CD14-positive monocyte (primary cell): ENCODE data around the gene CD6. TPM values are rescaled to one million over a fixed set of nuclear protein-coding genes. Genes with fewer than 3 reads are reported as not detected.

Source experiments
- DNase-seq, 3 donors: peaks; one replicate each; pipeline ENCODE4 v3.0.0-alpha.2; 2011 to 2022
- H2AFZ ChIP-seq: 2 replicates; pipeline ENCODE4 v1.6.0; 2012; ENCODE audit warnings: mild to moderate bottlenecking, low read depth, low read length, inconsistent platforms; ENCODE audit not compliant: insufficient read depth, poor library complexity, severe bottlenecking
- H3K27ac ChIP-seq, 2 donors: 1 replicate in 1 of 2; 2 replicates in 1 of 2; pipeline ENCODE4 v1.5.1; 2012 to 2013; ENCODE audit warnings: low read length in 2 of 2, control low read depth in 1 of 2, inconsistent platforms in 1 of 2, low read depth in 1 of 2, mild to moderate bottlenecking in 1 of 2
- H3K27me3 ChIP-seq, 2 donors: one replicate each; pipeline versions ENCODE4 v1.6.0 to v1.6.1; 2011 to 2013; ENCODE audit warnings: low read length in 2 of 2; ENCODE audit not compliant: control insufficient read depth in 2 of 2, insufficient read depth in 2 of 2
- H3K36me3 ChIP-seq, 2 donors: replicated peaks in 1 of 2; 1 replicate in 1 of 2; 2 replicates in 1 of 2; pipeline versions ENCODE4 v1.5.1 to v1.6.1; 2012 to 2013; ENCODE audit warnings: low read length in 2 of 2, control low read depth in 1 of 2, inconsistent platforms in 1 of 2, mild to moderate bottlenecking in 1 of 2; ENCODE audit not compliant: insufficient read depth in 2 of 2, control insufficient read depth in 1 of 2
- H3K4me1 ChIP-seq, 2 donors: 1 replicate in 1 of 2; 2 replicates in 1 of 2; pipeline versions ENCODE4 v1.5.1 to v1.6.1; 2012 to 2013; ENCODE audit warnings: low read length in 2 of 2, control low read depth in 1 of 2, inconsistent platforms in 1 of 2, mild to moderate bottlenecking in 1 of 2, moderate library complexity in 1 of 2; ENCODE audit not compliant: insufficient read depth in 2 of 2, control insufficient read depth in 1 of 2
- H3K4me2 ChIP-seq: replicated peaks from 2 replicates; pipeline ENCODE3; 2012; ENCODE audit warnings: low read length, moderate library complexity, mild to moderate bottlenecking; ENCODE audit not compliant: poor library complexity, severe bottlenecking; ENCODE audit errors: extremely low read depth
- H3K4me3 ChIP-seq, 3 experiments: fragments of 200-600 bp in 1 of 3; sonication (generic) in 1 of 3; replicated peaks in 1 of 3; 1 replicate in 2 of 3; 2 replicates in 1 of 3; pipeline ENCODE4 v1.5.1; 2011 to 2013; ENCODE audit warnings: low read length in 3 of 3, mild to moderate bottlenecking in 3 of 3, control low read depth in 2 of 3, low read depth in 2 of 3, inconsistent platforms in 1 of 3, moderate library complexity in 1 of 3
- H3K79me2 ChIP-seq: 2 replicates; pipeline ENCODE4 v1.6.0; 2012; ENCODE audit warnings: mild to moderate bottlenecking, control low read depth, inconsistent platforms, low read length, moderate library complexity; ENCODE audit not compliant: insufficient read depth
- H3K9ac ChIP-seq: 2 replicates; pipeline ENCODE4 v1.6.0; 2017; ENCODE audit warnings: low read length, mild to moderate bottlenecking; ENCODE audit not compliant: insufficient read depth, poor library complexity, severe bottlenecking
- H3K9me3 ChIP-seq, 2 donors: replicated peaks in 1 of 2; 1 replicate in 1 of 2; 2 replicates in 1 of 2; pipeline versions ENCODE4 v1.5.1 to v1.6.1; 2012 to 2013; ENCODE audit warnings: low read length in 2 of 2, control low read depth in 1 of 2; ENCODE audit not compliant: control insufficient read depth in 1 of 2, insufficient read depth in 1 of 2
- H4K20me1 ChIP-seq: 2 replicates; pipeline ENCODE4 v1.6.0; 2012; ENCODE audit warnings: mild to moderate bottlenecking, low read length, control low read depth, moderate library complexity; ENCODE audit not compliant: insufficient read depth
- H3K27ac Mint-ChIP-seq, 7 donors: one replicate each; pipeline ENCODE4 v1.8.0; 2020; ENCODE audit warnings: mild to moderate bottlenecking in 7 of 7, mixed read lengths in 7 of 7, moderate library complexity in 6 of 7, inconsistent platforms in 2 of 7
- H3K27me3 Mint-ChIP-seq, 3 donors: one replicate each; pipeline ENCODE4 v1.8.0; 2021 to 2022; ENCODE audit warnings: low read depth in 3 of 3, mild to moderate bottlenecking in 3 of 3, mixed read lengths in 3 of 3, moderate library complexity in 3 of 3, inconsistent platforms in 1 of 3
- H3K36me3 Mint-ChIP-seq, 2 donors: one replicate each; pipeline ENCODE4 v1.8.0; 2020; ENCODE audit warnings: mixed read lengths in 2 of 2, inconsistent platforms in 1 of 2, mild to moderate bottlenecking in 1 of 2
- H3K4me1 Mint-ChIP-seq: one replicate; pipeline ENCODE4 v1.8.0; 2020; ENCODE audit warnings: mild to moderate bottlenecking, mixed read lengths
- H3K4me3 Mint-ChIP-seq, 2 donors: one replicate each; pipeline ENCODE4 v1.8.0; 2020; ENCODE audit warnings: mild to moderate bottlenecking in 2 of 2, mixed read lengths in 2 of 2, moderate library complexity in 1 of 2
- H3K9me3 Mint-ChIP-seq, 7 donors: one replicate each; pipeline ENCODE4 v1.8.0; 2020 to 2022; ENCODE audit warnings: mixed read lengths in 7 of 7, mild to moderate bottlenecking in 6 of 7, moderate library complexity in 6 of 7, inconsistent platforms in 2 of 7
- WGBS: methylation state at CpG from one replicate; pipeline ENCODE4 v1.1.5; 2013; ENCODE audit warnings: missing lambda C conversion rate; ENCODE audit not compliant: insufficient coverage; 5-methylcytosine and 5-hydroxymethylcytosine counted together
- intact Hi-C, 2 donors: fragments of 100-400 bp; cut with micrococcal nuclease; formaldehyde crosslinking; loops; one replicate each; pipeline versions ENCODE4 v1.15.0 to v1.15.1; 2023
- polyA plus RNA-seq, 3 donors: library from polyadenylated mRNA; depleted of rRNA in 1 of 3; unstranded in 2 of 3; stranded (reverse) in 1 of 3; fragments of 300-500 nt in 2 of 3; fragments of >200 nt in 1 of 3; fragmentation: Illumina TruSeq in 2 of 3; gene quantifications; 1 replicate in 2 of 3; 2 replicates in 1 of 3; pipeline ENCODE4 v1.2.3, GENCODE V29; 2012 to 2021
- TF ChIP-seq, protein P1 (sequence below): fragments of 200-600 bp; IDR thresholded peaks from one replicate; pipeline ENCODE4 v1.8.0; 2022; ENCODE audit warnings: antibody characterized with exemption, mild to moderate bottlenecking

CD6 gene
- polyA plus RNA-seq, 3 donors = 0.09 to 0.39 (median 0.39) TPM

DNA sequence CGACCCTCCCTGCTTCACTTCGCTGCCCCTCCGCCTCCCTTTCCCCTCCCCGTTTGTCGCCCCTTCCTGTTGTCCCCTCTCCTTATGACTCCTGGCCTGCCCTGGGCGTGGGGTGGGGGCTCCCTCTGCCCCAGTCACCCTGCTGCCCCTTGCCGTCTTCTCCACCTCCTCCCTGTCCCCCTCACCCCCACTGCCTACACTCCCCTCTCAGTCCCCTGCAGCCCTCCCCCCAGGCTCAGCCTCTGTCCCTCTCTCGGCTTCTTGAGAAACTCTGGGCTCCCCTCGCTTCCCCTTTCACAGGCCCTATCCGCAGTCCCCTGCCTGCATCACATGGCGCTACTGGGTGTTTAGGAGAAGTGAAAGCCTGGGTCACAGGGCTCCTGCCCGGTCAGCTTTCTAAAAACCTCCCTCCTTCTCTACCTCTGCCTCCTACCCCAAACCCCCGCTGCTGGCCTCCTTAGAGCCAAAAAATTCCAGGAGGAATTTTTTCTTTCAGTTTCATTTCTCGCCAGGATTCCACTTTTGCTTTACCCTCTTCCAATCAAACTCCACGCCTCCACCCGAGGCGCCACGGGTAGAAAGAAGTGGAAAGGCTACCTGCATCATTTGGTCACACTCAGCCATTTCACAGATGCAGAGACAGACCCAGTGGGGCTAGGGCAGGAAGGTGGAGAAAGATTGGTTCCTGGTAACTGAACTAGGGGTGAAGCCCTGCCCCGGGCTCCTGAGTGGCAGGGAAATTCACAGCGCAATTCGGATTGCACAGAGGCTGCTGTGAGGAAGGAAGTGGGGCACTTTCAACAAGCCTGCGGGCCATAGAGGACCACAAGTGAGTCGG lies 19.4 kb upstream of the CD6 start, which contains the start of gene SLC15A3:
TSS of gene SLC15A3 (minus strand) at position 273 of the 838 bp plus-strand sequence. CDS start 625 bp downstream, outside the sequence.
- DNase-seq = peak; percentile 95 to 98 (median 95)
- Histone ChIP-seq H3K4me3 (peak within 1 kb of the TSS; percentile 74 to 94 (median 82)), H3K27ac (peak within 1 kb of the TSS; percentile 99 to 100), H3K9ac (peak within 1 kb of the TSS; percentile 94), H3K79me2 (peaks cover 46% of the 10 kb centered on the region), H3K36me3 (peaks cover 8 to 20% of the 10 kb centered on the region in 2 donors), H2AFZ (no peak within 1 kb of the TSS), H4K20me1 (peaks cover 40% of the 10 kb centered on the region), H3K27me3 (no peaks in the 10 kb centered on the region), H3K4me1 (peaks cover 69 to 85% of the 10 kb centered on the region in 2 donors), H3K4me2 (peak within 1 kb of the TSS; percentile 94), H3K9me3 (no peaks in the 10 kb centered on the region)
- Mint-ChIP-seq H3K9me3 (peaks cover 0 to 2% (median 0%) of the 10 kb centered on the region in 7 donors), H3K4me1 (peaks cover 73% of the 10 kb centered on the region), H3K27ac (peak within 1 kb of the TSS; percentile 99 to 100 (median 100)), H3K36me3 (peaks cover 33 to 40% of the 10 kb centered on the region in 2 donors), H3K27me3 (peaks cover 9 to 17% (median 15%) of the 10 kb centered on the region in 3 donors), H3K4me3 (peak within 1 kb of the TSS; percentile 95 to 96)
- intact Hi-C loops = loop anchor here (2.0 to 5.0 kb wide), 4 partner anchors 35 to 210 kb away; partner anchors contain the start of gene VPS37C (in 2 of the 2)
- TF ChIP-seq, protein P1, sequence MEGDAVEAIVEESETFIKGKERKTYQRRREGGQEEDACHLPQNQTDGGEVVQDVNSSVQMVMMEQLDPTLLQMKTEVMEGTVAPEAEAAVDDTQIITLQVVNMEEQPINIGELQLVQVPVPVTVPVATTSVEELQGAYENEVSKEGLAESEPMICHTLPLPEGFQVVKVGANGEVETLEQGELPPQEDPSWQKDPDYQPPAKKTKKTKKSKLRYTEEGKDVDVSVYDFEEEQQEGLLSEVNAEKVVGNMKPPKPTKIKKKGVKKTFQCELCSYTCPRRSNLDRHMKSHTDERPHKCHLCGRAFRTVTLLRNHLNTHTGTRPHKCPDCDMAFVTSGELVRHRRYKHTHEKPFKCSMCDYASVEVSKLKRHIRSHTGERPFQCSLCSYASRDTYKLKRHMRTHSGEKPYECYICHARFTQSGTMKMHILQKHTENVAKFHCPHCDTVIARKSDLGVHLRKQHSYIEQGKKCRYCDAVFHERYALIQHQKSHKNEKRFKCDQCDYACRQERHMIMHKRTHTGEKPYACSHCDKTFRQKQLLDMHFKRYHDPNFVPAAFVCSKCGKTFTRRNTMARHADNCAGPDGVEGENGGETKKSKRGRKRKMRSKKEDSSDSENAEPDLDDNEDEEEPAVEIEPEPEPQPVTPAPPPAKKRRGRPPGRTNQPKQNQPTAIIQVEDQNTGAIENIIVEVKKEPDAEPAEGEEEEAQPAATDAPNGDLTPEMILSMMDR = no peak
- under 1% methylated on average over 13 of the region's 23 CpGs for WGBS

DNA sequence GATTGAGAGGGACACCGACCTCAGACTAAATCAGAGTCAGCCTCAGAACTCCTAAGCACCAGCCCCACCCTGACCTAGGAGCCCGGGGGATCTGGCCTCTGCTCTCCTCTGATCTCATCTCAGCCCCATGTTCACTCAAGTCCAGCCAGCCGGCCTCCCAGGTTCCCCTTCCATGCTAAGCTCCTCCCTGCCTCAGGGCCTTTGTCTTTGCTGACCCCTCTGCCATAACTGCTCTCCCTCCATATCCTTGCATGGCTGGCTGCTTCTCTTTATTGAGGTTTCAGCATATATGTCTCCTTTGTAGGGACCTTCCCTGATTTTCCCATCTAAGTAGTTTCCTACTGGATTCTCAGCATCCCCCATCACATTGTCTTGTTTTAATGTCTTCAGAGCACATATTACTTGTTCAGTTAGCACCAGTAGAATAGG lies 18.7 kb upstream of the CD6 start:
- intact Hi-C loops = loop anchor here (2.0 to 5.0 kb wide), 4 partner anchors 35 to 210 kb away; partner anchors contain the start of gene VPS37C (in 2 of the 2)
- peak overlapping the region; percentile 99 to 100 for H3K27ac ChIP-seq

More for the DNA sequence above, 18.7 kb upstream of the CD6 start:
- Histone ChIP-seq H3K27me3 (peaks cover 0 to under 1% of the 10 kb centered on the region in 2 donors), H2AFZ (no peak overlapping the region), H3K9me3 (no peaks in the 10 kb centered on the region), H3K4me2 (peak overlapping the region; percentile 94), H3K36me3 (peaks cover 2 to 14% of the 10 kb centered on the region in 2 donors), H3K9ac (peak overlapping the region; percentile 94), H3K79me2 (peaks cover 41% of the 10 kb centered on the region), H3K4me3 (peak overlapping the region in 2 of 3 experiments; percentile 6 to 94), H4K20me1 (peaks cover 34% of the 10 kb centered on the region), H3K4me1 (peaks cover 67 to 79% of the 10 kb centered on the region in 2 donors)
- Mint-ChIP-seq H3K9me3 (peaks cover 0 to 3% (median under 1%) of the 10 kb centered on the region in 7 donors), H3K36me3 (peaks cover 31 to 33% of the 10 kb centered on the region in 2 donors), H3K27me3 (peaks cover 15 to 21% (median 21%) of the 10 kb centered on the region in 3 donors), H3K27ac (peak overlapping the region; percentile 99 to 100 (median 100)), H3K4me3 (peak overlapping the region; percentile 90 to 94), H3K4me1 (peaks cover 71% of the 10 kb centered on the region)
- TF ChIP-seq, protein P1 = no peak
- no peak for DNase-seq
- 0% methylated on average over 3 of the region's 3 CpGs for WGBS
